H1 (cell line): ENCODE measurements around the gene DYSF. TPM values are rescaled to one million over a fixed set of nuclear protein-coding genes. Genes with fewer than 3 reads are reported as not detected.

Experiments used
- BACH1 ChIP-seq: IDR thresholded peaks from 2 replicates; pipeline ENCODE4 v1.6.1; 2012; ENCODE audit warnings: low read length, improper control_type of control experiment
- CTCF ChIP-seq, 3 experiments: IDR thresholded peaks; 1 replicate in 2 of 3; 2 replicates in 1 of 3; pipeline versions ENCODE4 v1.5.1 to v1.6.1; 2011; ENCODE audit warnings: low read length in 3 of 3, mild to moderate bottlenecking in 3 of 3, inconsistent platforms in 2 of 3, low read depth in 1 of 3, moderate library complexity in 1 of 3; ENCODE audit not compliant: insufficient read depth in 1 of 3; ENCODE audit errors: control extremely low read depth in 1 of 3
- RNF2 ChIP-seq: fragments of 200-900, 300-1000 bp; sonication (generic); IDR thresholded peaks from 2 replicates; pipeline ENCODE4 v1.7.1; 2016; ENCODE audit warnings: borderline replicate concordance, low read depth, mild to moderate bottlenecking, antibody characterized with exemption, low read length; ENCODE audit not compliant: poor library complexity, severe bottlenecking; ENCODE audit errors: missing control alignments
- TAF7 ChIP-seq: optimal IDR thresholded peaks from 2 replicates; pipeline ENCODE3; 2011; ENCODE audit warnings: low read depth, mild to moderate bottlenecking, inconsistent platforms, low read length, moderate library complexity, borderline replicate concordance
- polyA plus RNA-seq, 7 experiments: library from polyadenylated mRNA; depleted of rRNA in 3 of 7; stranded (reverse) in 5 of 7; unstranded in 2 of 7; fragments of >200 nt in 5 of 7; fragments of 200-250 nt in 2 of 7; gene quantifications; 1 replicate in 5 of 7; 2 replicates in 1 of 7; 4 replicates in 1 of 7; pipeline versions ENCODE4 v1.2.1 to v1.2.3, GENCODE V29; 2011 to 2013; ENCODE audit warnings: missing spikeins in 2 of 7, mixed read lengths in 2 of 7
- total RNA-seq: library from RNA; stranded (reverse); fragmentation: NEBNext Ultra II Directional; extraction: Animal tissue kit (Norgen Biotek cat#: 25700); gene quantifications from 2 replicates; pipeline ENCODE4 v1.2.1, GENCODE V29; 2021

Gene DYSF
- total and polyA plus RNA-seq, 2 of the 8 experiments (the other 6 are each of a cell fraction or from before 2014, with no cell fraction given), result 5.8 to 7.1 TPM

GRCh38 chr2:71568103-71568502 is 114.7 kb downstream of the DYSF start (continued):
- no peak for TF ChIP-seq BACH1
- TF ChIP-seq CTCF (IDR thresholded peaks at IDR 0.05; ENCODE audit: control extremely low read depth in 1 of 3, insufficient read depth in 1 of 3, low read depth in 1 of 3, low read length in 3 of 3), result no peak
- TF ChIP-seq TAF7, result no peak
- no peak for TF ChIP-seq RNF2
